Lower leg skin (tissue), 3 donors: ENCODE data around the gene NAV3.

ENCODE experiments used
- CTCF ChIP-seq, 3 donors: fragments of 450-650 bp; IDR thresholded peaks; one replicate each; pipeline ENCODE4 v1.5.1; 2016; ENCODE audit warnings: antibody characterized with exemption in 3 of 3, mild to moderate bottlenecking in 3 of 3, moderate library complexity in 2 of 3
- POLR2A ChIP-seq, 2 donors: fragments of 450-650 bp; IDR thresholded peaks; one replicate each; pipeline ENCODE4 v1.6.1; 2016 to 2017; ENCODE audit warnings: antibody characterized with exemption in 2 of 2, mild to moderate bottlenecking in 1 of 2, moderate library complexity in 1 of 2

- TF ChIP-seq CTCF (IDR thresholded peaks at IDR 0.05) (no peak), POLR2A (IDR thresholded peaks at IDR 0.05) (no peak)
Observed at GRCh38 chr12:77865178-77865577, 34.5 kb downstream of the NAV3 start.
